PC-9 (cell line): ENCODE measurements around the gene SRP19.

Experiments used
- CTCF ChIP-seq: fragments of 200-600 bp; sonication (generic); conservative IDR thresholded peaks from 2 replicates; pipeline ENCODE4 v1.6.1; 2017; ENCODE audit warnings: mixed run types, antibody characterized with exemption, mild to moderate bottlenecking, moderate library complexity
- EZH2 ChIP-seq: fragments of 200-600 bp; sonication (generic); IDR thresholded peaks from 2 replicates; pipeline ENCODE4 v1.8.0; 2017; ENCODE audit warnings: antibody characterized with exemption, low read depth

- TF ChIP-seq CTCF: no peak
- no peak for TF ChIP-seq EZH2
Observed at GRCh38 chr5:112915831-112916230, 54.7 kb downstream of the SRP19 start.
